ENCODE measurements around the gene RYR2. TPM values are rescaled to one million over a fixed set of nuclear protein-coding genes. Genes with fewer than 3 reads are reported as not detected.

The RYR2 gene
- total RNA-seq, 1 donor from 2014 or later, result 7.8 TPM

DNA sequence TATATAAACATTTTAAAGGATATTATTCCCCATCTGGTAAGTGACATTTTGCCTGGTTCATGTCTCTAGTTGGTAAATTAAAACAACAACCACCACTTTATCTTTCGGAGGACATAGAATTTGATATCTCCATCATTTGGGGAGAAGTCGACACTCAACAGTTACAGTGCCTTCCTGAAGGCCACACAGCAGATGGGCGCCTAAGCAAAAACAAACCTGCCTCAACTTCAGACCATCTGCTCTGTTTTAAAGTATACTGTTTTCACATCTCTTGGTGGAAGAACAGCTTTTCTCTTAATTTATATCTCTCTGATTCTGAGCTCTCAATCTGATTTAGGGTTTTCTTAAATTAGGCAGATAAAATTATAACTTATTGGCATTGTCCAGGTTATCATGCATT is 282.2 kb downstream of the RYR2 start:
- no peaks in the 10 kb centered on the region for H3K36me3 ChIP-seq
- intact Hi-C loops (cut with DNase I), result no loop called here
- H3K27ac ChIP-seq, result no peak overlapping the region
- ATAC-seq, result no peak
- no peak for DNase-seq
- no peak overlapping the region for H3K4me3 ChIP-seq
- no peaks in the 10 kb centered on the region for H3K9me3 ChIP-seq
- no peaks in the 10 kb centered on the region for H3K27me3 ChIP-seq
- H3K4me1 ChIP-seq, result no peaks in the 10 kb centered on the region
- TF ChIP-seq CTCF (IDR thresholded peaks at IDR 0.05), result no peak

- Histone ChIP-seq H3K27me3 (no peaks in the 10 kb centered on the region), H3K4me1 (no peaks in the 10 kb centered on the region), H3K9me3 (no peaks in the 10 kb centered on the region), H3K27ac (no peak overlapping the region), H3K36me3 (no peaks in the 10 kb centered on the region), H3K4me3 (no peak overlapping the region)
- no peak for TF ChIP-seq CTCF (IDR thresholded peaks at IDR 0.05)
- intact Hi-C loops (cut with DNase I), result no loop called here
- DNase-seq, result no peak
- no peak for ATAC-seq
These were observed 285.1 kb downstream of the RYR2 start for GRCh38 chr1:237327061-237327460.

GRCh38 chr1:237340892-237341291 is 298.9 kb downstream of the RYR2 start:
- no peaks in the 10 kb centered on the region for H3K36me3 ChIP-seq
- H3K9me3 ChIP-seq, result no peaks in the 10 kb centered on the region
- intact Hi-C loops (cut with DNase I), result no loop called here
- H3K27ac ChIP-seq, result no peak overlapping the region
- no peaks in the 10 kb centered on the region for H3K4me1 ChIP-seq
- no peak for DNase-seq
- ATAC-seq, result no peak
- H3K4me3 ChIP-seq, result no peak overlapping the region
- no peak for TF ChIP-seq CTCF (IDR thresholded peaks at IDR 0.05)
- no peaks in the 10 kb centered on the region for H3K27me3 ChIP-seq

DNA sequence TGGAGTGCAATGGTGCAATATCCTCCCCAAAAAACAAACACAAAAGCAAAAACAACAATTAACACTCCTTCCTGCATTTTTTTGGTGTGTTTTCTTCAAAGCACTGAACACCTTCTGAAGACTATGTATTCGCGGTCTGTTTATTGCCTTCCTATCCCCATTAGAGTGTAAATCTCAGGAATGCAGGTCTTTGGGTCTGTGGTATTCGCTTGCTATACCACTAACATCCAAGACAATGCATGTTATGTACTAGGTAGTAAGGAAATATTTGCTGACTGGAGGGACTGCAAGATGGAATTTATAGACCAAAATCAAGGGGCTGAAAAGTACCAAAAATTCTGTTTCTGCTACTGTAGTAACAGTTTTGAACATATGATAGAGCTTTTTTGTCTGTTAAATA is 299.4 kb downstream of the RYR2 start:
- Histone ChIP-seq H3K36me3 (no peaks in the 10 kb centered on the region), H3K27me3 (no peaks in the 10 kb centered on the region), H3K4me3 (no peak overlapping the region), H3K27ac (no peak overlapping the region), H3K9me3 (no peaks in the 10 kb centered on the region), H3K4me1 (no peaks in the 10 kb centered on the region)
- no peak for ATAC-seq
- no peak for TF ChIP-seq CTCF (IDR thresholded peaks at IDR 0.05)
- DNase-seq, result no peak
- intact Hi-C loops (cut with DNase I), result no loop called here

GRCh38 chr1:237342730-237343129 is 300.7 kb downstream of the RYR2 start:
- no peak for TF ChIP-seq CTCF (IDR thresholded peaks at IDR 0.05)
- Histone ChIP-seq H3K4me1 (no peaks in the 10 kb centered on the region), H3K9me3 (no peaks in the 10 kb centered on the region), H3K27ac (no peak overlapping the region), H3K27me3 (no peaks in the 10 kb centered on the region), H3K36me3 (no peaks in the 10 kb centered on the region), H3K4me3 (no peak overlapping the region)
- ATAC-seq (no peak), DNase-seq (no peak)
- intact Hi-C loops (cut with DNase I), result no loop called here

DNA sequence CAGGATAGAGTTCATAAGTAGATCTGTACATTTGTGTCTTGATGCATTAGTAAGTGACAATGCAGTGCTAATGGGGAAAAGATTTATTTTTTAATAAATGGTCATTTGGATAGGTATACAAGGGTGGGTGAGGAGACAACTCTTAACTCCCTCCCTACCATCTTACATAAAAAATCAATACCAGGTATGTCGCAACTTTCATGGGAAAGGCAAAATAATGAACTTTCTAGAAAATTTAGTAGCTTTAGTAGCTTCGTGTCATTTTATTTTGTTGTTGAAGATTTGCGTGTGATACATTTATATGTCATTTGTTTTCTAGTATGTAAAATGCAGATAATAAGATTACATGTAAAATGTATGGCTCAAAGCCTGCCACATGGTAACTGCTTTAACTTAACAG is 310.8 kb downstream of the RYR2 start:
- TF ChIP-seq CTCF (IDR thresholded peaks at IDR 0.05), result no peak
- Histone ChIP-seq H3K36me3 (no peaks in the 10 kb centered on the region), H3K9me3 (no peaks in the 10 kb centered on the region), H3K4me3 (no peak overlapping the region), H3K27ac (no peak overlapping the region), H3K27me3 (no peaks in the 10 kb centered on the region), H3K4me1 (no peaks in the 10 kb centered on the region)
- intact Hi-C loops (cut with DNase I), result no loop called here
- no peak for DNase-seq
- ATAC-seq, result no peak
